H1 (cell line): ENCODE results near the gene PIK3R1. TPM values are rescaled to one million over a fixed set of nuclear protein-coding genes. Genes with fewer than 3 reads are reported as not detected.

Experiments
- CTCF ChIA-PET: fragments of 300-600 bp; sonication (Branson Sonifier 250); formaldehyde crosslinking; loops from one replicate; lab custom pipeline; 2021; ENCODE audit not compliant: partially characterized antibody; lab: Charles Lee
- POLR2A ChIA-PET: fragments of 300-600 bp; sonication (Branson Sonifier 250); formaldehyde crosslinking; loops from one replicate; lab custom pipeline; 2021; ENCODE audit warnings: inconsistent platforms; ENCODE audit not compliant: partially characterized antibody; lab: Charles Lee
- DNase-seq, 2 experiments: peaks; one replicate each; pipeline versions ENCODE4 v3.0.0 to v3.0.0-alpha.2; 2010 to 2022; ENCODE audit warnings: low spot score in 2 of 2, low read depth in 1 of 2, mixed read lengths in 1 of 2
- FAIRE-seq: peaks from 2 replicates; lab custom pipeline; 2011; peaks lifted over from hg19 to GRCh38; lab: Jason Lieb, UNC
- H2AFZ ChIP-seq: 2 replicates; pipeline ENCODE4 v1.8.1; 2012; ENCODE audit warnings: low read length, inconsistent platforms
- H2AK5ac ChIP-seq: 2 replicates; pipeline ENCODE4 v1.6.1; 2013; ENCODE audit warnings: low read depth, low read length
- H2BK120ac ChIP-seq: replicated peaks from 2 replicates; pipeline ENCODE3; 2013; ENCODE audit warnings: low read depth, low read length, inconsistent platforms
- H2BK12ac ChIP-seq: 2 replicates; pipeline ENCODE4 v1.6.1; 2013; ENCODE audit warnings: low read depth, low read length
- H2BK15ac ChIP-seq: 2 replicates; pipeline ENCODE4 v1.6.1; 2013; ENCODE audit warnings: low read length
- H2BK20ac ChIP-seq: 2 replicates; pipeline ENCODE4 v1.6.1; 2013; ENCODE audit warnings: low read length
- H2BK5ac ChIP-seq: 2 replicates; pipeline ENCODE4 v1.6.1; 2013; ENCODE audit warnings: low read depth, low read length
- H3K14ac ChIP-seq: 2 replicates; pipeline ENCODE4 v1.6.1; 2013; ENCODE audit warnings: inconsistent platforms; ENCODE audit not compliant: insufficient read length
- H3K18ac ChIP-seq: 2 replicates; pipeline ENCODE4 v1.6.1; 2013; ENCODE audit warnings: low read length; ENCODE audit errors: extremely low read depth
- H3K23ac ChIP-seq: 2 replicates; pipeline ENCODE4 v1.6.1; 2013; ENCODE audit warnings: inconsistent platforms; ENCODE audit not compliant: insufficient read length
- H3K23me2 ChIP-seq: 2 replicates; pipeline ENCODE4 v1.6.1; 2013; ENCODE audit warnings: low read depth, low read length
- H3K27ac ChIP-seq: 2 replicates; pipeline ENCODE4 v1.6.1; 2011; ENCODE audit warnings: low read depth, low read length, inconsistent platforms
- H3K27me3 ChIP-seq, 4 experiments: replicated peaks in 1 of 4; 1 replicate in 1 of 4; 2 replicates in 3 of 4; pipeline versions ENCODE4 v1.6.1 to v1.8.1; 2011 to 2013; ENCODE audit warnings: low read length in 3 of 4, mild to moderate bottlenecking in 3 of 4, inconsistent platforms in 2 of 4, mixed read lengths in 2 of 4, moderate library complexity in 1 of 4; ENCODE audit not compliant: control insufficient read depth in 3 of 4, insufficient read depth in 3 of 4; ENCODE audit errors: extremely low read depth in 1 of 4
- H3K36me3 ChIP-seq, 4 experiments: 2 replicates each; pipeline versions ENCODE4 v1.6.1 to v1.8.1; 2011 to 2013; ENCODE audit warnings: mild to moderate bottlenecking in 4 of 4, low read length in 3 of 4, moderate library complexity in 2 of 4, control low read depth in 1 of 4, inconsistent platforms in 1 of 4; ENCODE audit not compliant: insufficient read depth in 4 of 4, control insufficient read depth in 2 of 4
- H3K4ac ChIP-seq: replicated peaks from 2 replicates; pipeline ENCODE3; 2013; ENCODE audit warnings: low read length, low read depth, mixed read lengths, inconsistent platforms; ENCODE audit not compliant: insufficient read length
- H3K4me1 ChIP-seq, 4 experiments: replicated peaks in 1 of 4; 1 replicate in 1 of 4; 2 replicates in 3 of 4; pipeline versions ENCODE4 v1.6.1 to v1.8.1; 2011 to 2013; ENCODE audit warnings: low read length in 3 of 4, inconsistent platforms in 2 of 4, mixed read lengths in 1 of 4; ENCODE audit not compliant: insufficient read depth in 4 of 4, control insufficient read depth in 3 of 4
- H3K4me2 ChIP-seq, 2 experiments: 2 replicates each; pipeline versions ENCODE4 v1.6.1 to v1.8.1; 2011 to 2013; ENCODE audit warnings: low read depth in 2 of 2, low read length in 2 of 2, control low read depth in 1 of 2, inconsistent platforms in 1 of 2, mild to moderate bottlenecking in 1 of 2; ENCODE audit not compliant: insufficient read depth in 1 of 2
- H3K4me3 ChIP-seq, 4 experiments: fragments of 200-600, 300-600 bp in 1 of 4; sonication (generic), shearing (Covaris generic), sonication (Bioruptor Twin) in 1 of 4; 2 replicates each; pipeline versions ENCODE4 v1.5.1 to v1.8.1; 2011 to 2016; ENCODE audit warnings: low read length in 4 of 4, low read depth in 3 of 4, control low read depth in 2 of 4, inconsistent platforms in 2 of 4, mild to moderate bottlenecking in 2 of 4, mixed read lengths in 1 of 4, moderate library complexity in 1 of 4; ENCODE audit not compliant: insufficient read depth in 2 of 4; ENCODE audit errors: extremely low read depth in 1 of 4
- H3K56ac ChIP-seq: replicated peaks from 2 replicates; pipeline ENCODE3; 2013; ENCODE audit warnings: low read depth, mild to moderate bottlenecking, mixed read lengths, low read length, inconsistent platforms; ENCODE audit not compliant: insufficient read length
- H3K79me1 ChIP-seq: 2 replicates; pipeline ENCODE4 v1.6.1; 2013; ENCODE audit warnings: low read depth, low read length, control low read depth
- H3K79me2 ChIP-seq, 2 experiments: 2 replicates each; pipeline versions ENCODE4 v1.6.1 to v1.8.1; 2012 to 2013; ENCODE audit warnings: low read length in 2 of 2, mild to moderate bottlenecking in 2 of 2, inconsistent platforms in 1 of 2; ENCODE audit not compliant: insufficient read depth in 2 of 2, control insufficient read depth in 1 of 2
- H3K9ac ChIP-seq, 4 experiments: replicated peaks in 1 of 4; 1 replicate in 1 of 4; 2 replicates in 3 of 4; pipeline versions ENCODE4 v1.6.1 to v1.8.1; 2011 to 2013; ENCODE audit warnings: low read depth in 3 of 4, low read length in 3 of 4, control low read depth in 2 of 4, mild to moderate bottlenecking in 2 of 4, moderate library complexity in 2 of 4, inconsistent platforms in 1 of 4; ENCODE audit errors: extremely low read depth in 1 of 4
- H3K9me3 ChIP-seq, 2 experiments: 2 replicates each; pipeline versions ENCODE4 v1.6.1 to v1.8.1; 2012 to 2013; ENCODE audit warnings: mild to moderate bottlenecking in 2 of 2, moderate library complexity in 2 of 2, control low read depth in 1 of 2, inconsistent platforms in 1 of 2, low read depth in 1 of 2, low read length in 1 of 2, mixed read lengths in 1 of 2; ENCODE audit not compliant: insufficient read depth in 2 of 2
- H4K20me1 ChIP-seq, 2 experiments: replicated peaks in 1 of 2; 2 replicates each; pipeline versions ENCODE3 to v1.8.1; 2011 to 2013; ENCODE audit warnings: inconsistent platforms in 2 of 2, low read length in 2 of 2, mild to moderate bottlenecking in 1 of 2; ENCODE audit not compliant: insufficient read depth in 2 of 2, control insufficient read depth in 1 of 2
- H4K5ac ChIP-seq: 2 replicates; pipeline ENCODE4 v1.6.1; 2013; ENCODE audit warnings: low read length, low read depth, mixed read lengths, inconsistent platforms; ENCODE audit not compliant: insufficient read length
- H4K8ac ChIP-seq: 2 replicates; pipeline ENCODE4 v1.8.0; 2013; ENCODE audit warnings: mild to moderate bottlenecking, moderate library complexity, low read length, inconsistent platforms; ENCODE audit not compliant: insufficient read depth; ENCODE audit errors: extremely low read depth
- H4K91ac ChIP-seq: replicated peaks from 2 replicates; pipeline ENCODE3; 2013; ENCODE audit warnings: low read length, mixed read lengths, inconsistent platforms; ENCODE audit not compliant: insufficient read length
- ASH2L ChIP-seq: fragments of 200-600, 300-600 bp; sonication (generic); IDR thresholded peaks from one replicate; pipeline ENCODE4 v1.7.1; 2017; ENCODE audit warnings: low read length
- BACH1 ChIP-seq: IDR thresholded peaks from 2 replicates; pipeline ENCODE4 v1.6.1; 2012; ENCODE audit warnings: low read length, improper control_type of control experiment
- E2F6 ChIP-seq: IDR thresholded peaks from 2 replicates; pipeline ENCODE4 v1.6.1; 2012; ENCODE audit warnings: inconsistent platforms
- MAFK ChIP-seq: IDR thresholded peaks from 2 replicates; pipeline ENCODE4 v1.6.1; 2012; ENCODE audit warnings: low read depth, mild to moderate bottlenecking, improper control_type of control experiment, low read length
- MAX ChIP-seq: IDR thresholded peaks from 2 replicates; pipeline ENCODE4 v1.6.1; 2012; ENCODE audit warnings: inconsistent platforms
- WGBS, 2 experiments: shearing (Covaris generic) in 1 of 2; methylation state at CpG; one replicate each; pipeline versions ENCODE4 v1.1.6 to v1.1.7; 2013 to 2015; ENCODE audit warnings: low lambda C conversion rate in 2 of 2, mixed read lengths in 2 of 2, inconsistent platforms in 1 of 2, low coverage in 1 of 2, missing lambda C conversion rate in 1 of 2; ENCODE audit not compliant: insufficient replicate concordance in 2 of 2, insufficient coverage in 1 of 2, insufficient read length in 1 of 2; ENCODE audit errors: extremely low coverage in 1 of 2, missing lambda C conversion rate in 1 of 2; 5-methylcytosine and 5-hydroxymethylcytosine counted together
- polyA plus RNA-seq, 7 experiments: library from polyadenylated mRNA; depleted of rRNA in 3 of 7; stranded (reverse) in 5 of 7; unstranded in 2 of 7; fragments of >200 nt in 5 of 7; fragments of 200-250 nt in 2 of 7; gene quantifications; 1 replicate in 5 of 7; 2 replicates in 1 of 7; 4 replicates in 1 of 7; pipeline versions ENCODE4 v1.2.1 to v1.2.3, GENCODE V29; 2011 to 2013; ENCODE audit warnings: missing spikeins in 2 of 7, mixed read lengths in 2 of 7
- total RNA-seq: library from RNA; stranded (reverse); fragmentation: NEBNext Ultra II Directional; extraction: Animal tissue kit (Norgen Biotek cat#: 25700); gene quantifications from 2 replicates; pipeline ENCODE4 v1.2.1, GENCODE V29; 2021

Gene PIK3R1
- total and polyA plus RNA-seq, 2 of the 8 experiments (the other 6 are each of a cell fraction or from before 2014, with no cell fraction given) = 2.3 to 13.7 TPM

- Histone ChIP-seq H3K18ac (no peak overlapping the region; the same call in 1 of the 2 replicates), H2AK5ac (no peak overlapping the region), H2BK5ac (no peak overlapping the region), H4K5ac (no peak overlapping the region), H2AFZ (peak overlapping the region; percentile 70), H3K14ac (no peak overlapping the region), H2BK12ac (no peak overlapping the region), H2BK15ac (no peak overlapping the region), H2BK120ac (no peak overlapping the region), H3K79me1 (no peaks in the 10 kb centered on the region), H4K8ac (no peak overlapping the region), H3K9ac (no peak overlapping the region), H3K27ac (no peak overlapping the region), H3K9me3 (no peaks in the 10 kb centered on the region), H2BK20ac (no peak overlapping the region), H3K4me1 (peaks cover 0 to 6% (median 4%) of the 10 kb centered on the region in 4 experiments; a peak in 4 of 7 replicates), H3K56ac (no peak overlapping the region), H3K36me3 (no peaks in the 10 kb centered on the region), H3K23ac (no peak overlapping the region), H3K27me3 (no peaks in the 10 kb centered on the region), H3K79me2 (no peaks in the 10 kb centered on the region)
- DNase-seq (no peak), FAIRE-seq (peak; percentile 42)
- TF ChIP-seq BACH1 = no peak
- TF ChIP-seq MAX = peak; percentile 70
- no peak for TF ChIP-seq MAFK
- no peak for TF ChIP-seq ASH2L
- TF ChIP-seq E2F6 = peak; percentile 60; the same call in 1 of the 2 replicates
- TF ChIP-seq, all 59 proteins: peak for 2
- Histone ChIP-seq H3K4me3 (no peak overlapping the region), H4K91ac (no peak overlapping the region), H3K23me2 (no peaks in the 10 kb centered on the region; the same call in 1 of the 2 replicates), H3K4me2 (peak overlapping the region in 1 of 2 experiments; percentile 22; a peak in 1 of 4 replicates), H3K4ac (no peak overlapping the region), H4K20me1 (no peaks in the 10 kb centered on the region)
- ChIA-PET POLR2A (interaction anchor here (1.2 kb wide), 1 partner anchor 45 kb away, joined by 4 read pairs; the partner anchor contains the start of gene PIK3R1), CTCF (no interaction called here)
- 58% methylated on average over 10 of the region's 10 CpGs; no CpG with 5 or more reads in 1 of the 2 experiments for WGBS, 2 experiments
These were observed 44.6 kb upstream of the PIK3R1 start for GRCh38 chr5:68170826-68171558.
